HepG2 (cell line): ENCODE measurements around the gene AGXT. TPM values are rescaled to one million over a fixed set of nuclear protein-coding genes. Genes with fewer than 3 reads are reported as not detected.
A peak's percentile ranks its signal among the peaks of the same experiment; 100 is the strongest.

Experiments
- AHDC1 ChIP-seq: sonication (generic); formaldehyde crosslinking; IDR thresholded peaks from 2 replicates; pipeline ENCODE4 v1.5.1; 2020; ENCODE audit warnings: mild to moderate bottlenecking, missing genetic modification reagents, borderline replicate concordance
- CTCF ChIP-seq: sonication (generic); formaldehyde crosslinking; IDR thresholded peaks from 2 replicates; pipeline ENCODE4 v1.5.0; 2020; ENCODE audit warnings: mild to moderate bottlenecking, missing genetic modification reagents, moderate library complexity
- ESRRA ChIP-seq: sonication (generic); formaldehyde crosslinking; IDR thresholded peaks from 2 replicates; pipeline ENCODE4 v1.5.1; 2020; ENCODE audit warnings: mild to moderate bottlenecking, low read depth, missing genetic modification reagents
- HDAC1 ChIP-seq: sonication (generic); formaldehyde crosslinking; IDR thresholded peaks from 2 replicates; pipeline ENCODE4 v1.5.1; 2020; ENCODE audit warnings: mild to moderate bottlenecking, missing genetic modification reagents
- HNF1A ChIP-seq, 2 experiments: sonication (generic) in 1 of 2; formaldehyde crosslinking in 1 of 2; IDR thresholded peaks; 2 replicates each; pipeline versions ENCODE4 v1.4.0 to v1.6.1; 2016 to 2020; ENCODE audit warnings: borderline replicate concordance in 1 of 2, low read depth in 1 of 2, mild to moderate bottlenecking in 1 of 2, missing genetic modification reagents in 1 of 2
- MEIS1 ChIP-seq: sonication (generic); formaldehyde crosslinking; IDR thresholded peaks from 2 replicates; pipeline ENCODE4 v1.9.0; 2021; ENCODE audit warnings: mild to moderate bottlenecking, missing genetic modification reagents, moderate library complexity, borderline replicate concordance
- MTA1 ChIP-seq: sonication (generic); formaldehyde crosslinking; IDR thresholded peaks from 2 replicates; pipeline ENCODE4 v1.4.0; 2020; ENCODE audit warnings: missing genetic modification reagents, mild to moderate bottlenecking, borderline replicate concordance
- SATB2 ChIP-seq: sonication (generic); formaldehyde crosslinking; IDR thresholded peaks from 2 replicates; pipeline ENCODE4 v1.5.0; 2020; ENCODE audit warnings: missing genetic modification reagents
- TEAD3 ChIP-seq: optimal IDR thresholded peaks from 2 replicates; pipeline ENCODE3; 2016; ENCODE audit warnings: borderline replicate concordance
- ZBTB7B ChIP-seq: sonication (generic); formaldehyde crosslinking; IDR thresholded peaks from 2 replicates; pipeline ENCODE4 v1.4.0; 2020; ENCODE audit warnings: missing genetic modification reagents
- ZNF224 ChIP-seq: sonication (generic); formaldehyde crosslinking; IDR thresholded peaks from 2 replicates; pipeline ENCODE4 v1.5.0; 2020; ENCODE audit warnings: mild to moderate bottlenecking, missing genetic modification reagents
- ZNF333 ChIP-seq: sonication (generic); formaldehyde crosslinking; IDR thresholded peaks from 2 replicates; pipeline ENCODE4 v1.4.0; 2020; ENCODE audit warnings: mild to moderate bottlenecking, missing genetic modification reagents, borderline replicate concordance
- ZNF543 ChIP-seq: sonication (generic); formaldehyde crosslinking; IDR thresholded peaks from 2 replicates; pipeline ENCODE4 v1.4.0; 2020; ENCODE audit warnings: mild to moderate bottlenecking, missing genetic modification reagents
- ZNF724P ChIP-seq: sonication (generic); formaldehyde crosslinking; IDR thresholded peaks from 2 replicates; pipeline ENCODE4 v1.8.0; 2022; ENCODE audit warnings: missing genetic modification reagents, borderline replicate concordance
- ZNF761 ChIP-seq: sonication (generic); formaldehyde crosslinking; conservative IDR thresholded peaks from 2 replicates; pipeline ENCODE4 v1.4.0; 2020; ENCODE audit warnings: mild to moderate bottlenecking, missing genetic modification reagents
- ZNF839 ChIP-seq: sonication (generic); formaldehyde crosslinking; IDR thresholded peaks from 2 replicates; pipeline ENCODE4 v1.4.0; 2020; ENCODE audit warnings: missing genetic modification reagents, mild to moderate bottlenecking, borderline replicate concordance
- polyA plus RNA-seq, 8 experiments: library from polyadenylated mRNA; depleted of rRNA in 3 of 8; stranded (reverse) in 7 of 8; unstranded in 1 of 8; fragments of >200 nt; fragmentation: Illumina TruSeq in 4 of 8; extraction: Trizol in 4 of 8; gene quantifications; 2 replicates each; pipeline versions ENCODE4 v1.2.1 to v1.2.3, GENCODE V29; 2011 to 2016; ENCODE audit warnings: low read depth in 4 of 8, missing spikeins in 1 of 8, mixed read lengths in 1 of 8; ENCODE audit not compliant: insufficient read depth in 1 of 8
- total RNA-seq, 5 experiments: library from RNA; depleted of rRNA; stranded (reverse); fragments of >200 nt; fragmentation: Illumina TruSeq; extraction: Trizol; gene quantifications; 2 replicates each; pipeline ENCODE4 v1.2.3, GENCODE V29; 2016; ENCODE audit warnings: low read depth in 1 of 5

AGXT gene
- total and polyA plus RNA-seq, 2 of the 13 experiments (the other 11 are each of a cell fraction or from before 2014, with no cell fraction given) = 41.9 to 96.1 TPM

DNA sequence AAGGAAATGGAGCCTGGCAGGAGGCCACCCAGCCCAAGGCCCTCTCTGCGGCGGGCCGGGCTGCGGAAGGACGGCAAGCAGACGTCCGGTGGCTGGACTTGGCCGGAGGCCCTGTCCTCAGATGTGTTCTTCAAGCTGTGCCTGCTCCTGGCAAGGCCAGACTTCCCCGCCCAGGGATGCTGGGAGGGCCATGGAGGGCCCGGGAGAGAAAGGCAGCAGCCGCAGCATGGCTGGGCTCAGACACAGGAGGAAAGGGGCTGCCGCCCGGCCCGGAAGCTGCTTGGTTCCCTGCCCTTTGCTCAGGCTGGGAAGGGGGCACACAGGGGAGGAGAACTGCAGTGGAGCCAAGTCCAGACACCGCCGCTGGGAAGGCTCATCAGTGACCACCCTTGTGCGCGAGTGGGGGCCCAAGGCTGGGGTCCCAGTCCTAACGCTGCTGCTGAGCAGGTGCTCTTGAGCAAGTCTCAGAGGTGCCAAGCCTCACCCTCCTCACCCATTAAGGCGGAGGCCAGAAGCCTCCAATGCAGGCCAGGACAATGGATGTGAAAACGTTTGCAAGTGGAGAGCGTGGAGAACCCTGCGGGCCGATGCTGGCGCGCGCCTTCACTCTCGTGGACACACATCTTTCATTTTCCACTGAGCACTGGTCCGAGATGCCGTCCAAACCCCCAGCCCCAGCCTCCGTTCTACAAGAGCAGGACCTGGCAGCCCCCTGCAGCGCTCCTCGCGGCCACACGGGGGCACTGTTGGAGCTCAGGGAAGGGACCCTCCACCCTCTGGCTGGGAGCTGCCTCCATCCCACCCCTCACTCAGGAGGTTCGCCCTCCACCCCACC is 45.4 kb downstream of the AGXT start (continued):
- TF ChIP-seq HNF1A (IDR thresholded peaks at IDR 0.05; ENCODE audit: low read depth) = no peak
- TF ChIP-seq HNF1A (CRISPR knock-in tag; IDR thresholded peaks at IDR 0.05; ENCODE audit: borderline replicate concordance) = no peak
- TF ChIP-seq AHDC1 (CRISPR knock-in tag) = no peak
- TF ChIP-seq ESRRA (CRISPR knock-in tag) = no peak
- 0 out of 2 replicates have a peak, but pooled peaks have one; percentile 32 for TF ChIP-seq ZNF543 (CRISPR knock-in tag)
- peak; percentile 68; the same call in 1 of the 2 replicates for TF ChIP-seq MEIS1 (CRISPR knock-in tag)
- peak; percentile 53; the same call in 1 of the 2 replicates for TF ChIP-seq ZNF224 (CRISPR knock-in tag)
- TF ChIP-seq CTCF (CRISPR knock-in tag) = peak; percentile 98
- 0 out of 2 replicates have a peak, but pooled peaks have one; percentile 53 for TF ChIP-seq ZNF839 (CRISPR knock-in tag)
- peak; percentile 56; the same call in 1 of the 2 replicates for TF ChIP-seq ZNF761 (CRISPR knock-in tag)
- TF ChIP-seq SATB2 (CRISPR knock-in tag) = no peak
- no peak for TF ChIP-seq ZNF333 (CRISPR knock-in tag)
- TF ChIP-seq MTA1 (CRISPR knock-in tag) = 0 out of 2 replicates have a peak, but pooled peaks have one; percentile 38
- TF ChIP-seq HDAC1 (CRISPR knock-in tag) = peak; percentile 26; the same call in 1 of the 2 replicates
- peak; percentile 68; the same call in 1 of the 2 replicates for TF ChIP-seq ZBTB7B (CRISPR knock-in tag)
- peak; percentile 9 for TF ChIP-seq TEAD3 (CRISPR knock-in tag)
- peak; percentile 55; the same call in 1 of the 2 replicates for TF ChIP-seq ZNF724P
